Measurements from ENCODE around the gene PIK3R4.

Gene PIK3R4

DNA sequence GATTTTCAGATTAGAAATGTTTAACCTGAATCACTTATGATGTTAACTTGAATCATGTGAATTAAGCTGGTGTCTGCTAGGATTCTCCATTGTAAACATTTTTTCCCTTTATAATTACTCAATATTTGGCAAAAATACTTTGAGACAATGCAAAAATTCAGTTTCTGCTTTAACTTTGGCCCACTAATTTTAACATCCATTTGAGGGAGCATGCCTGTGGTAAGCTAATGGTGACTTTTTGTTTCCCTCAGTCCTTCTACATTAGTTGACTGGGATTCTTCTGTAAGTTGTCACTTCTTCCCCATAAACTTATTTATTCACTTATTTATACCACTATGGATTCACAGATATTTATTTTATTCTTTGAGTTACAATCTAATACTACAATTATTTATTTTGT is 59.3 kb downstream of the PIK3R4 start:
- no peak for DNase-seq

DNA sequence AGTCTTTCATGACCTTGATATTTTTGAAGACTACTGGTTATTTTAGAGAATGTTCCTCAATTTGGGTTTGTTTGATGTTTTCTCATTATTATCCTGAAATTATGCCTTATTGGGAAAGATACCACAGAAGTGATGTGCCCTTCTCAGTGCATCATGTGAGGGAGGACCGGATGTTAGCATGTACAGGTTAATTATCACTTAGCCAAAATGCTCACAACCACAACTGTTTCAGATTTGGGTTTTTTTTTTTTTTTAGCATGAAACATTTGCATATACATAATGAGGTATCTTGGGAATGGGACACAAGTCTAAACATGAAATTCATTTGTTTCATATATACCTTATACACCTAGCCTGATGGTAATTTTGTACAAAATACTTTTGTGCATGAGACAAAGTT is 59.8 kb downstream of the PIK3R4 start:
- no peak for DNase-seq

DNA sequence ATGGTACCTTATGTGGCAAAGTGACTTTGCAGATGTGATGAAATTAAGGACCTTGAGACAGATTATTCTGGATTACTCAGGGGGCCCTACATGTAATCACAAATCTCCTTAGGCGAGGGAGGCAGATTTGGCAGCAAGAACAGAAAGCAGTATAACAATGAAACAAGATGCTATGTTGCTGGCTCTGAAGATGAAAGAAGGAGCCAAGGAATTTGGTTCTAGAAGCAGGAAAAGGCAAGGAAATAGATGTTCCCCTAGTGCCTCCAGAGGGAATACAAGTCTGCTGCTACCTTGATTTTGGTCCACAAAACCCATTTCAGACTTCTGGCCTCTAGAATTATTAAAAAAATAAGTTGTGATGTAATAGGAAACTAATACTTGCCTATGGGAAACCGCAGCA is 64.5 kb downstream of the PIK3R4 start:
- DNase-seq: no peak

DNA sequence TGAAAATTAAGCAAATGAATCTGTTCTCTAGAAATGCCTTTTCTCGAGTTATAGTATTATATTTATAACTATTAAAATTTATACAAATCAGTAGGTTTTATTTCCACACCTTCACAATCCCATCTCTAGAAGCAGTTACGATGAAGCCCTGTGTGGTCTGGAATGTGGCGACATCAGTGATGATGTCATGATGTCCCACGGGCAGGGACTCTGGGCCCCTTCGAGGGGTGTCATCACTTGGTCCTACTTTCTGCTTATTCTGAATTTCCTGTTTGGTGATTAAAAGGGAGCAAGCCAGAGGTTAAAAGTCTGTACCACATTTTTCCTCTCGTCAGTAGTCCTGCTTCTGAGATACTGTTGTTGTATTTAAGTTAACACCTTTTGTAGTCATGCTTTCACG is 67.4 kb downstream of the PIK3R4 start:
- DNase-seq: no peak

DNA sequence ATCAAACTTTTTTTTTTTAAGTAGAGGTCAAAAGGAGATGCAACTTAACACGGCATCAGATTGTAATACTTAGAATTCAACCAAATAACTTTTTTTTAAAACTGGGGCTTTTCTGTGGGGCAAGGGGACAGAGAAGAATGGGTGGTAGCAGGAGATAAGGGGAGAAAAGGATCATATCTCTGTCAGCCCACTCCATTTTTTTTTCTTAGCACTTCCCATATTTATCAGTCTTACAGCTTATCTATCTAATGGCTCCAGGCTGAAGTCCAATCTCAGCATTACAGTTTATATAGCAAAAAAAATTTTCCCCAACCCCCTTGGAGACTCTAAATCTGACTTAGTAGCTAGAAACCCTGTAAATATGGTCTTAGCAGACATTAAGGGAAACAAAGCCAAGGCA is 69.3 kb downstream of the PIK3R4 start:
- no peak for DNase-seq

DNA sequence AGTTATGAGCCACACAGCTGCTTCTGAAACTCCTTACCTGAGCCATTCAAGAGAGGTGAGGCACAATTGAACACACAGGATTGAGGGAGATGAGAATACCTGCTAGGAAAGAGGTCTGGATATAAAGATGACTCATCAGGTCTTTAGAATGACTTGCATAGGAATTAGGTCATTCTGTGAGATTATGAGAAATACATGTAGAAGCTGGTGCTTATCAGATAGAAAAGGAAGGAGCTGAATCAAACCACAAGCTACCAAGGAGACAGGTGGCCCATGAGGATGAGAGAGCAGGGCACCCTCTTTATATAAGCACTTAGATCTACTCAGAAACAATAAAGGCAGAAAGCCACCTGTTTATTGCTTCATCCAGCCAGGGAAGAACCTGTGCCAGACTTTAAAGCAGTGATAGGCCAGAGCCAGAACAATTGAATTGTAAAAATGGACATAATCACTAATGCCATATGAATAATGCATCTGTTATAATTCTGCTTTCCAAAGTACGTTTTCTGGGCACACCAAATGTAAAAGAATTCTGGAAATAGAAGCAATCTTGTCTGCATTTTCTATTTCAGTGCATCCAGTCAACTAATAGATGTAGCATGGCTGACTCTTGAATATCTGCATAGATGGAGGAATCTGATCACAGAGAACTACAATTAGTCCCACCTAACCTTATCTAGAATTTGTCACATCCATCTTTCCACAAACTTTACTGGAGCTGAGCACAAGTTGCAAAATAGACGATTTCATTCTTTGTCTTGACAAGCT is 74.9 kb downstream of the PIK3R4 start:
- DNase-seq: no peak

DNA sequence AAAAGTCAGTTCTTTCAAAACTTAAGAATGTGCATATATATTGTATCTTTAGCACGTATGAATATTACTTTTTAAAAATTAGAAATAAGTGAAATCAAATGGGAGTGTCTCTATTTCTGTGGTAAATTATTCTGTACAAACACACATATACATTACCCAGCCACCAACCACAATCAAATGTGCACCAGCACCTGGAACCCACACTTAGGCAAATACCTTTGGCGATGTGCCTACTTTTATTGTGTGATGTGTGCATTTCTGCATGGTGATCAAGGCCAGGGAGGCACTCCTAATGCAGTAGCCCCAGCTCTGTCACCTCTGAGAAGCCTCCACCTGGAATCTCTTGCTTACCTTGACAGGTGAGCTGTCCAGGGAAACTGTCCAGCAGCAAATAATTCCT is 76.9 kb downstream of the PIK3R4 start:
- no peak for DNase-seq

DNA sequence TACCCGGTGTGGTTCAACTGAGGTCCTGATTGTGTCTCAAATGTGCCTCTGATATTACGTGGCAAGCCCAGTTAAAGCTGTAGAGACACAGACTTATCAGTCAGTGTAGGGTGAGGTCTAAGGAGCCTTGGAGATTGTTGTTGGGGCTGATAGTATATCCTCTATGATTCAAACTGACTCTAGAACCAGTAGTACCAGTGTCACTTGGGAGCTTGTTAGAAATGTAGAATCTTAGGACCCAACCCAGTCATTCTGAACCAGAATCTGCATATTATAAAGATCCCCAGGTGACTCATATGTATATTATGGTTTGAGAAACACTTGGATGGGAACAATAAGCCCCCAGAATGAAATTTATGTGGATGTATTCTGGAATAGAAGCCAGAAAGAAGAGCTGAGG is 83.5 kb downstream of the PIK3R4 start:
- no peak for DNase-seq

DNA sequence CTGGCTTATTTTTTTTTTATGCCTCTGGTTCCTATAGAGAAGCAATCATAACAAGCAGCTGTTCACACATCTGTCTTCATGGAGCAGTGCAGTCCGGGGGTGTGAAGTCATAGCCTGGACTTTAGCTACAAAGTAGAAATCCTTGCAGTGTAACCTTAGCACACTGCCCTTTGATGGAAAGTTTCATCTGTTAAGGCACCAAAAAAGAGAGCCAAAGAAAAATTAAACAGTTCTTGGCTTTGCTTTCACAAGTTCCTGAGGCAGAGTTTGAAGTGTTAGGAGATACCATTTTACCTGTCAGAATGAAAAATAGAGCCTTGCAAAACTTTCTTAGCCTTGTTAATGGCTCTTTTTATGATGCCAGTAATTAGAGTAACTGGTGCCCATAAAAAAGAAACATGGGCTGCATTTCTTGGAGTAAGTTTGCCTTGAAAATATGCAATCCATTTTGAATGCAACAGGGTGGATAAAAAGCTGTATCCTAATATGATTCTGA is 84.1 kb downstream of the PIK3R4 start:
- DNase-seq: no peak

DNA sequence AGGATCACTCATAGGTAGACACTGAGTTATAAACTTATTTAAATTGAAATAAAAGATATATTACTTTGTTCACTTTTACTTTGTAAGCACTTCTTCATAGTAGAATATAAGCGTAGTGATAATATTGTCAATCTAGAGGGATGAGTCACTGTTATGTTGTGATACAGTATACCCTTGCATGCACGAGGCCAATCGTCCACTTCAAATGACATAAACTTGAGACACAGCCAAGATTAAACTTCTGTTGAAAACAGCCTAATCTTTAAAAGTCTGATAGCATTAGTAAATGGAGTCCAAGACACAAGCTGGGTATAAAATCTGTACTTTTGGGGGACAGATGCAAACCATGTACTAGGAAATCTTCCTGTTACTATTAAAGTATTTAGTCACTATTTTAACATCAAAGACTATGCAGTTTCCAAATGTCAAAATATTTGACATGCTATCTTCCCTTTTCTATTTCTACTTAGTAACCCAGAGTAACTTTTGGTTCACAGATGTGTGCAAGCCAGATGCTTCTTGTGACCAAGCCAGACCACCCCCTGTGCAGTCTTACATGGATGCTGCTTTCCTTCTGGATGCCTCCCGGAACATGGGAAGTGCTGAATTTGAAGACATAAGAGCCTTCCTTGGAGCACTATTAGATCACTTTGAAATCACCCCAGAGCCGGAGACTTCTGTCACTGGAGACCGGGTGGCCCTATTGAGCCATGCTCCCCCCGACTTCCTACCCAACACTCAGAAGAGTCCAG is 85.3 kb downstream of the PIK3R4 start:
- no peak for DNase-seq

DNA sequence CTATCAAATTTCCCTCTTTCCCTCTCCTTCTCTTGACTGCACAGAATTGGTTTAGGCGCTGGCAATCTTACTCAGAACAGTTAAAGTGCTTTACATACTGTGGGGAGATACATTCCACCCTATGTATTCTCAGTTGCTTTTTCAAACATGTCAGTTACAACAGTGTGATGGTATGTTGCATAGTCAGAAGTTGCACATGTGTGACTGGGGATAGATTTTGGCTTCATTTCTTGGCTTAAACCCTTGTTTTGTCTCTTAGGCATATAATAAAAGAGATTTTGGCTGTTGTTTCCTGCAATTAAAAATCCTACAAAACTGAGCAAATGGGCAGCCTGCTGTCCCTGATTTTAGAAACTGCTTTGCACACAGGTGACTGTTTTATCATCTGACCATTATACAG is 86.7 kb downstream of the PIK3R4 start:
- no peak for DNase-seq

DNA sequence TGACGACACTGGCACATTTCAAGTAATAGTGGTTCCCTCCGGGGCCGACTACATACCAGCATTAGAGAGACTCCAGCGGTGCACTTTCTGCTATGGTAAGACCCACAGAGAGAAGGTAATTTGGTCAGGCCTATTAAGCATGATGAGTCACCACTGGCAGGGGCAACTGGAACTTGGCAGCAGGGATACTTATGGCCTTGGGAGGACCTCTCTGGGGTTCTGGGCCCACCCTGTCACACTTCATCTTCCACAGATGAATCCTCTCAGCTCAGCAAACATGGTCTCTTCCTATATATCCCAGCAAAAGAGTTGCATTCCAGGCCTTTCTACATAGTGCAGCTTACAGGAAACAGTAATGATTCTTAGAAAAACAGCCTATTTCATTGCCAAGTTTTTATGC is 88.0 kb downstream of the PIK3R4 start:
- no peak for DNase-seq

DNA sequence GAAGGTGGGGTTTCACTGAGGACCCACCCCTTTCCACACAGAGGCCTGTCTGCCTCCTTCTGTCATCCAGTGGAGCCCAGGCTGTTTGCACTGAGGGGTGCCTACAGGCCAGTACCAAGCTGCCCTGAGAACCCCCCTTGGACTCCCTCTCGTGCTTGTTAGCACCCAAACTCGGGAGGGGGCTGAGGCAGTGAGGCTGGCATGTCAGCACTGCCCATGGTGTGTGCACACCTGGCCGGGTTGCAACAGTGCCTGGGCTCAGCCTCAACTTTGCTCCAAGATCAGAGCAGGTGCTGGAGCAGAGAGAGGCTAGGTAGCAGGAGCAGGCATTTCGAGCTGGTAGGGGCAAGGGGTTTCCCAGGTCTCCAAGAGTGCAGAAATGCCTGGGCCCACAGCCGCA is 90.0 kb downstream of the PIK3R4 start:
- no peak for DNase-seq

DNA sequence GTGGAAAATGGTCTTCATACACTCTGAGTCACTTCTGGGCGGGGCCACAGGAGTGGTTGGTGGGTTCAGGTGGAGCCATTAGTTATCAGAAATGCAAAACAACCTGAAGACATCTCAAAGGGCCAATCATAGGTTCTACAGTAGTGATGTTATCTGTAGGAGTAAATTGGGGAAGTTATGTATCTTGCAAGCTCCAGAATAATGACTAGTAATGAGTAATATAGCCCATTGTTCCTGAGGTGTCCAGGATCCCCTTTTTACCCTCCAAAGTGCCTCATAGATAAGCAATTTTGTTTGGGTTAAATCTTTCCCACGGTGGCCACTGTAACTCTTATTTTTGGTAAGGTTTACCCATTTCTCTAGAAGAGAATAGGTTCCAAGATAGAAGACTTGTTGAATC is 91.7 kb downstream of the PIK3R4 start:
- DNase-seq: no peak

DNA sequence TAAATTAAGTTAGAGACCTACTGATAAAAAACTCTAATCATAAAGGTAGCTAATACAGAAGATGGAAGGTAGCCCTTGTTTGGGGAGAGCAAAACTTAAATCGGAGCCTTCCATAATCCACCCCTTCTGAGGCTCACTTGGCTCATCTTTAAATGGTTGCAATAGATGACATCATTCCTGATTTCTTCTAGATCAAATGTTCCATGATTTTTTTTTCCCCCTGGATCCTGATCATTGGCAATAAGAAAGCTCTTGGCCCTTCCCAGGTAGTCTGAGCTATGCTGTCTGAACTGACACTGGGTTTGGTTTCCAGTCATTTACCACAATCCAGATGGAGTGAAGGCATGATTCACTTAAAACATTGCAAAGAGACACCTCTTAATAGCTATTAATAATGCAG is 92.5 kb downstream of the PIK3R4 start:
- no peak for DNase-seq

DNA sequence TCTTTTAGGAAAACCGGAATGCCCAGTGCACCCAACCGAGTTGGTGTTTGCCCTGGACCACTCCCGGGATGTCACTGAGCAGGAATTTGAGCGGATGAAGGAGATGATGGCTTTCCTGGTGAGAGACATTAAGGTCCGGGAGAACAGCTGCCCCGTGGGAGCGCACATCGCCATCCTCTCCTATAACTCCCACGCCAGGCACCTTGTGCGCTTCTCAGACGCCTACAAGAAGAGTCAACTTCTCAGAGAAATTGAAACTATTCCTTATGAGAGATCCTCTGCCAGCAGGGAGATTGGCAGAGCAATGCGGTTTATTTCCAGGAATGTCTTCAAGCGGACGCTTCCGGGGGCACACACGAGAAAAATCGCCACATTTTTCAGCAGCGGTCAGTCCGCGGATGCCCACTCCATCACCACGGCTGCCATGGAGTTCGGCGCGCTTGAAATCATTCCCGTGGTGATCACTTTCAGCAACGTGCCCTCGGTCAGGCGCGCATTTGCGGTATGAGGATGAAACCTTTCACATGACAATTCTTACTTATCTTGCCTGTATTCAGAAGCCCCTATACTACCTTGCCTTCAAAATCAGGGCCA is 97.5 kb downstream of the PIK3R4 start:
- DNase-seq: no peak

DNA sequence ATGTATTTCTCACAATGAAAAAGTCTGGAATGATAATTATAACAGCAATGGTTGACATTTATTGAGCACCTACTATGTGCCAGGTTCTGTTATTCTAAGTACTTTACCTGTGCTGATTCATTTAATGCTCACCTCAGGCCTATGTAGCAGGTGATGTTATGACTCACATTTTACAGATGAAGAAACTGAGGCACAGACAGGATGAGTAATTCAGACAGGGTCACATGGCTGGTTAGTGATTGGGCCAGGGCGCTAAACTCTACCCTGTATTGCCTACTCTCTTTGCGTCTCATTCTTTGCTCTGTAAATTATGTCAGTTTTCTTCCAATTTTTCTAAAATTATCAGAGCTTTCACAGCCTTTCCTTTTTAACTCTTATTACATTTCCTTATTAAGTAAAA is 98.3 kb downstream of the PIK3R4 start:
- DNase-seq: no peak

DNA sequence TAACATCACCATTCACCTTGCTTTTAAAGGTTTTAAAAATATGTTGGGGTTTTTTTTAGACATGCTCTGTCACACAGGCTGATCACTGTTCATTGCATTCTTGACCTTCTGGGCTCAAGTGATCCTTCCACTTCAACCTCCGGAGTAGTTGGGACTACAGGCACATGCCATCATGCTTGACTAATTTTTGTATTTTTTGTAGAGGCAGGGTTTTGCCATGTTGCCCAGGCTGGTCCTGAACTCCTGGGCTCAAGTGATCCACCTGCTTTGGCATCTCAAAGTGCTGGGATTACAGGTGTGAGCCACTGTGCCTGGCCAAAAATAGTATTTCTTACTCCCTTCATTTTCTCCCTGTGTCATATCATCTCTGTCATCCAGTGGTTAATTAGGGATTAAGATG is 101.4 kb downstream of the PIK3R4 start:
- DNase-seq: no peak

DNA sequence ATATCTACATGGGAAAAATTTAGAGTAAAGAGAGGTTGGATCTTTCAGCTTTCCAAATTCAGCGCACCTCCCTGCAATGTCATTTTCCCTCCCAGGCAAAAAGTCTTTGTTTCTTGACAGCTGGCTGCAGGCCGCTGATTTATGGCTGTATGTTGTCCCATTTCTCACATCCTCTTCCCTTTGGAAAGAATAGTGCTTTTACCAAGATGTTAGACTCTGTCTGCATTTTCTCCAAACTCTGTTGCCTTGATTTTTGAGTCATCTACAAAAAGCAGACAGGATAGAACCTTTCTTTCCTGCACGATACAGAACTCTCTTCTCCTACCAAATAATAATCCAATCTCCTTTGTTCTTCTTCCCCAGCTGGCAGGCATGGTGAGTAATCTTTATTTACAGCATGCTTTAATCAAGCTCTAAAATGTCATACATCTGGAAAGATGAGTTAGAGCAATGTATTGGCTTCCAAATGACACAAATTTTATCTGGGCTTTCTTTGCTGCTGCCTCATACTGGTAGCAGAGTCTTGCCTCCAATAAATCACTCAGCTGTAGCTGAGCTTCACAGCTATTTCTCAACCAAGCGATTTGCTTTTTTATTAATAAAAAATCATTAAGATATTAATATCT is 101.9 kb downstream of the PIK3R4 start:
- no peak for DNase-seq

DNA sequence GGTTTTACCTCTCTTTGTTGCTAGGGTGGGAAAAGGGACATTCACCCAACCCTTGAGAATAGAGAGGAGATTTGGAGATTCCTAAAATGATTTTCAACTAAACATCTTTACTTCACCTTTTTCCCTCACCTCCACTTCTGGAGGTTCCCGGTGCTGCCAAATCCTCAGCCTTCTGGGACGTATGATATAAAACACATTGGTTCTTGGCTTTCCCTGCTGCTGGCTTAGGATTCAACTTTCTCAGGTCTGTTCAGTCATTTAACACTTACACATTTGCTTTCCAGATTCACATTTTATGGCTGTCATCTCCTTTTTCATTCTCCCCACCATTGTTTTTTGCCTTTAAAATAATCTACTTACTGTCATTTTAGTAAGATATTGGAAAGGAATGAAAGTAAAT is 106.6 kb downstream of the PIK3R4 start:
- no peak for DNase-seq

DNA sequence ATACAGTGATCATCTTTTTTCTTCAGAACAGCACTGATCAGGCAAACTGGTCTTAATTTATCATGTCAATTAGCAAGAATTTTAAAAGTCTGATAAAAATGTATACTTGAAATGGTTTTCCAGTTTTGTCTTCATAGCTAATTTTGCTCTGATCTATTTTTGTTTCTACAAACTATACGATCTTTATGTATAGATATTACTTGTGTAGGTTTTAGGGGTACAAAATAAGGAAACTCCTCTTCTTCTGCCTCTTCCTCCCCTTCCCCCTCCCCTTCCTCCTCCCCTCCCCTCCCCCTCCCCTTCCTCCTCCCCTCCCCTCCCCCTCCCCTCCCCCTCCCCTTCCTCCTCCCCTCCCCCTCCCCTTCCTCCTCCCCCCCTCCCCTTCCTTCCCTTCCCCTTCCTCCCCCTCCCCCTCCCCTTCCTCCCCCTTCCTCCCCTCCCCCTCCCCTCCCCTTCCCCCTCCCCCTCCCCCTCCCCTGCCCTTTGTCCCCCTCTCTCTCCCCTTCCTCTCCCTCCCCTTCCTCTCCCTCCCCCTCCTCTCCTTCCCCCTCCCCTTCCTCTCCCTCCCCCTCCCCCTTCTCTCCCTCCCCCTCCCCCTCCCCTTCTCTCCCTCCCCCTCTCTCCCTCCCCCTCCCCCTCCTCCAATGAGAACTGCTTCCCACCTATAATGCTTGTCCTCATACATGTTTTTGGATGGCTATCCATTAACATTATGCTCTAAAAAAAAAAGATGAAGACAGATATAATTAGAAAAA is 110.0 kb downstream of the PIK3R4 start:
- no peak for DNase-seq

DNA sequence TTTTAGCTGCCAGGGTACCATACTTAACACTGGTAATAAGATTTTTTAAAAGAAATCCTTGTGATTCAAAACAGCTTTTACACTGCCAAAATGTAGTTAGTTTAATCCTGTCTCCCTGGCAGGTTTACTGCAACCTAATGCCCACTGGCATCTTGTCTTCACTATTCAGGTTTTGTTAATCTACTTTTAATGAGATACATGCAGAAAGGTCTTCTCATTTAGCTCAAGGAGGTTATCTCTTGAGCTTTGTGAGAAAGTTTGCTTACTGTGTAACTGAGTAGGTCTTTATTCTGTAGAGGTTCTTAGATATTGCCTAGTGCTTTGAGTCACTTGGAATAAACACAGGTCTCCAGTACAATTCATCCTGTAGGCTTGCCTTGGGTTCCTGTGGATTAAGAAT is 110.7 kb downstream of the PIK3R4 start:
- no peak for DNase-seq

DNA sequence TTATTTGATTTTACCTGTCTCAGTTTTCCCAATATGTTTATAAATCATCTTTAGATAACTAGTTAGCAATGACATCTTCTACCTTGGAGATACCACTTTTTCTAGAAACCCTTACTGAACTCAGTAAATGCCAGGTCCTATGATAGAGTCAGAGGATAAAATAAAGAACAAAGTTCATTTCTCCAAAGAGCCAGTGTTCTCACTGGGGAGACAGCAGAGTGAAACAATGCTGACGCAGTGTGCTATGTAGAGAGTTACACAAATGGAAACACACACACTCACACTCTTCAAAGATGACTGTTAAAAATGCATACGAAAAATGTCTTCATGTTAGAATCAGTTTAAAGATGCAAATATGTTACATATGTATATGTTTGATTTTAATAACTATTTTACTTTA is 111.3 kb downstream of the PIK3R4 start:
- no peak for DNase-seq

Measured in activated effector memory CD4-positive, alpha-beta T cell treated with anti-CD3 and anti-CD28 coated beads, Interleukin-2, amount 50 U/mL, for 16 hours (primary cell).